Right kidney (tissue), 1 donor: Measurements from ENCODE around the gene PAFAH1B1.
"Not testable (repeated sequence)": the region's sequence is repeated elsewhere in the genome, so short reads cannot be mapped to it uniquely, and the experiment has no call there.

Experiments
- DNase-seq: peaks from one replicate; pipeline ENCODE4 v3.0.0-alpha.2; 2016

The PAFAH1B1 gene

DNA sequence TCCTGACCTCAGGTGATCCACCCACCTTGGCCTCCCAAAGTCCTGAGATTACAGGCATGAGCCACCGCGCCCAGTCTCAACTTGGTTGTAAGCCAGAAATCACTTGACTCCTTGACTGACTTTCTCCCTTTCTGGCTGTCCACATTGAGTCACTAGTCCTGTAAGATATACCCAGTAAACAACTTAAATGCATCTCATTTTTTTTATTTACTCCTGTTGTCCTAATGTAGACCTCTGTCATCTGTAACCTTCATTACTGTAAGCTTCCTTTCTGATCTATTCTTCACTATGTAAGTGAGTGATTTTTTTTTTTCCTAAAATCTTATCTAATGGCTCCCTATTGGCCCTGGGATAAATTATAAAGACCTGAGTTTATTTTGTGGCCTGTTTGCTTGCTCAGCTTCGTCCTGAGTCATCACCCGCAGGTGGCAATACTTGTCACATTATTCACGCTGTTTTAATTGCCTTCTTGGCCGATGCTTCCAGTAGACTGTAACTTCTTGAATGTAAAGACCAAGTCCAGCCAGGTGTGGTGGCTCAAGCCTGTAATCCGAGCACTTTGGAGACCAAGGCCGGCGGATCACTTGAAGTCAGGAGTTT lies 41.0 kb downstream of the PAFAH1B1 start:
- DNase-seq: no peak

DNA sequence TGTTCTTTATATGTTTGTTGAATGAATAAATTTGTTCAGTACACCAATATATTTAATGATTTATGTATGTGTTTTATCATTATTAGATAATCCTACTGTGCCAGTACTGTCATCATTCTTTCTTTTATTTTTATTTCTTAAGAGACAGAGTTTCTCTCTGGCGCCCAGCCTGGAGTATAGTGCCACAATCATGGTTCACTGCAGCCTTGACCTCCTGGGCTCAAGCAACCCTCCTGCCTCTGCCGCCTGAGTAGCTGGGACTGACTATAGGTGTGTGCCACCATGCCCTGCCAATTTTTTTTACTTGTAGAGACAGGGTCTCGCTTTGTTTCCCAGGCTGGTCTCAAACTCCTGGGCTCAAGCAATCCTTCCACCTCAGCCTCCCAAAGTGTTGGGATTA lies 41.8 kb downstream of the PAFAH1B1 start:
- no peak for DNase-seq

DNA sequence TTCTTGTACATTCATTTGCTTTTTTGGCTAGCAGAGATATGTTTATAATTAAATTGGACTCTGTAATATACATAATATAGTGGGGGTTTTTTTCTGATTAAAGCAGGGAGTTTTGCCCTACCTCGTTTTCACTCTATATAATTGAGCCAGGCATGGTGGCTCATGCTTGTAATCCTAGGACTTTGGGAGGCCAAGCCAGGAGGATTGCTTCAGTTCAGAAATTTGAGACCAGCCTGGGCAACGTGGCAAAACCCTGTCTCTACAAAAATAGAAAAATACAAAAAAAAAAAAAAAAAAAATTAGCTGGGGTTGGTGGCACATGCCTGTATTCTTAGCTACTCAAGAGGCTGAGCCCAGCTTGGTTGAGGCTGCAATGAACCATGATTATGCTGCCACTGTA lies 42.2 kb downstream of the PAFAH1B1 start:
- no peak for DNase-seq

DNA sequence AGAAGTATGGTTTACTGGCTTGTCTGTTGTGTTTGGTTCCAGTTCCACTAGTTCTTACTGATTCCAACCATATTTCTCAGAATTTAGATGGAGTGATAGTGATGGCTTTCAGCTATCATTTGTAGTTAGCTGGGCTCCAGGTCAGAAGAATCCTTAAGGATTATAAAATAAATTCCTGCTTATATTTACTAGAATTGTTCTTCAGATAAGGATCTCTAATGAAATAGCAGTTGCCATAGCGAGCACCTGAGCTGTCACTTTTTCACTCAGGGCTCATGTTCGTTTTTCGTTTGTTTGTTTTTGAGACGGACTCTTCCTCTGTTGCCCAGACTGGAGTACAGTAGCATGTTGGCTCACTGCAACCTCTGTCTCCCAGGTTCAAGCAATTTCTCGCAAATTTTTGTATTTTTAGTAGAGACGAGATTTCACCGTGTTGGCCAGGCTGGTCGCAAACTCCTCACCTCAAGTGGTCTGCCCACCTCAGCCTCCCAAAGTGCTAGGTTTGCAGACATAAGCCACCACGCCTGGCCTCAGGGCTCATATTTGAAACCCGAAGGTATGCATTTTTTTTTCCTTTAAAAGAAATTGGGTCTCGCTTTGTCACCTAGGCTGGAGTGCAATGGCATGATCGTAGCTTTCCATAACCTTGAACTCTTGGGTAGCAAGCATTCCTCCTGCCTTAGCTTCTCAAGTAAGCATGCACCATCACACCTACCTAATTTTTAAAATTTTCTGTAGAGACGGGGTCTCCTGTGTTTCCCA lies 42.9 kb downstream of the PAFAH1B1 start:
- no peak for DNase-seq

DNA sequence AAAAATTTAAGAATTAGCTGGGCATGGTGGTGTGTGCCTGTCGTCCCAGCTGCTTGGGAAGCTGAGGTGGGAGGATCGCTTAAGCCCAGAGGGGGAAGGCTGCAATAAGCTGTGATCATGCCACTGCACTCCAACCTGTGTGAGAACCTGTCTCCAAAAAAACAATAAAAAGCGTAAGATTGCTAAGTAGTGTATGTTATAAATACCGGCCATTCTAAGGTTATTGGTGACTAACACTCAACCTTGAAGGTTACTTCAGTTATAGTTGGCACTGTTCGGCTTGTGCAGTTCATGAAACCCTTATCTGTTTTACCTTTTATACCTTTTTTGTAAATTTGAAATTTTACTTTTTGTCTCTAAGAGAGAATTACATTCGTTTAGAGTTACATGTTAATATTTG lies 44.0 kb downstream of the PAFAH1B1 start:
- no peak for DNase-seq

DNA sequence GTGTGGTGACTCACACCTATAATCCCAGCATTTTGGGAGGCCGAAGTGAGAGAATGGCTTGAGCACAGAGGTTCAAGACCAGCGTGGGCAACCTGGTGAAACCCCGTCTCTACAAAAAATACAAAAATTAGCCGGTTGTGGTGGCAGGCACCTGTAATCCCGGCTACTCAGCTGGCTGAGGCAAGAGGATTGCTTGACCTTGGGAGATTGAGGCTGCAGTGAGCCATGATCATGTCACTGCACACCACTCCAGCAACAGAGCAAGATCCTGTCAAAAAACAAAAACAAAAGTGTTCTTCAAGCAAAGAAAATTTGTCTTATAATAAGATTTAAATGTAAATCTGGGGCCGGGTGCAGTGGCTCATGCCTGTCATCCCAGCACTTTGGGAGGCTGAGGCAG lies 51.5 kb downstream of the PAFAH1B1 start:
- no peak for DNase-seq

DNA sequence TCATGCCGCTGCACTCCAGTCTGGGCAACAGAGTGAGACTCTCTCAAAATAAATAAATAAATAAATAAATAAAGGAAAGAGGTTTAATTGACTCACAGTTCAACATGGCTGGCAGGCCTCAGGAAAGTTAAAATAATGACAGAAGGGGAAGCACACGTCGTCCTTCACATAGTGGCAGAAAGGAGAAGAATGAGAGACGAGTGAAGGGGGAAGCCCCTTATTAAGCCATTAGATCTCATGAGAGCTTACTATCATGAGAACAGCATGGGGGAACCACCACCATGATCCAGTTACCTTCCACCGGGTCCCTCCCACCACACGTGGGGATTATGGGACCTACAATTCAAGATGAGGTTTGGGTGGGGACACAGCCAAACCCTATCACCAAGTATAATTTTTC lies 54.5 kb downstream of the PAFAH1B1 start:
- no peak for DNase-seq

DNA sequence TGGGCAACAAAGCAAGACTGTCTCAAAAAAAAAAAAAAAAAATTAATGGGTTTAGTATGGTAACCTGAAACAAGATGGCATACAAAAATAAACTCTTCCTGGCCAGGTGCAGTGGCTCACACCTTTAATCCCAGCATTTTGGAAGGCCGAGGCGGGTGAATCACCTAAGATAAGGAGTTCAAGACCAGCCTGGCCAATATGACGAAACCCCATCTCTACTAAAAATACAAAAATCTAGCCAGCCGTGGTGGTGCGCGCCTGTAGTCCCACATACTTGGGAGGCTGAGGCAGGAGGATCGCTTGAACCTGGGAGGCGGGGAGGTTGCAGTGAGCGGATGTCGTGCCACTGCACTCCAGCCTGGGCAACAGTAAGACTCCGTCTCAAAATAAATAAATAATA lies 55.7 kb downstream of the PAFAH1B1 start:
- DNase-seq: no peak

DNA sequence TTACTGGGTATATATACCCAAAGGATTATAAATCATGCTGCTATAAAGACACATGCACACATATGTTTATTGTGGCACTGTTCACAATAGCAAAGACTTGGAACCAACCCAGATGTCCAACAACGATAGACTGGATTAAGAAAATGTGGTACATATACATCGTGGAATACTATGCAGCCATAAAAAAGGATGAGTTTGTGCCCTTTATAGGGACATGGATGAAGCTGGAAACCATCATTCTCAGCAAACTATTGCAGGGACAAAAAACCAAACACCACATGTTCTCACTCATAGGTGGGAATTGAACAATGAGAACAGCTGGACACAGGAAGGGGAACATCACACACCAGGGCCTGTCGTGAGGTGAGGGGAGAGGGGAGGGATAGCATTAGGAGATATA lies 59.5 kb downstream of the PAFAH1B1 start:
- DNase-seq: not testable (repeated sequence)

DNA sequence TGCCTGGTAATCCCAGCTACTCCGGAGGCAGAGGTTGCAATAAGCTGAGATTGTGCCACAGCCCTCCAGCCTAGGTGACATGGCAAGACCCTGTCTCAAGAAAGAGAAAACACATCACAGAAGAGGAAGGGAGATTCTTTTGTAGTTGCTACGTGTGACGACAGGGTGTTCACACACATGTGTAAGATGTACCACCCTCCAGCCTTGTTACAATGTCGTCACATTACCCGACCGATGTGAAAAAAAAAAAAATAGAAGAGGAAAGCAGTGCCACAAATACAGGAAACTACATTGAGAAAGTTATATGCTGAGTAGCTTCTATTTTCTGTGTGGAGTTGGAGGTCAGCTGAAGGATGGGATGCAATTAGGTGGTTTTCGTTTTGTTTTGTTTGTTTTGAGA lies 62.1 kb downstream of the PAFAH1B1 start:
- no peak for DNase-seq

DNA sequence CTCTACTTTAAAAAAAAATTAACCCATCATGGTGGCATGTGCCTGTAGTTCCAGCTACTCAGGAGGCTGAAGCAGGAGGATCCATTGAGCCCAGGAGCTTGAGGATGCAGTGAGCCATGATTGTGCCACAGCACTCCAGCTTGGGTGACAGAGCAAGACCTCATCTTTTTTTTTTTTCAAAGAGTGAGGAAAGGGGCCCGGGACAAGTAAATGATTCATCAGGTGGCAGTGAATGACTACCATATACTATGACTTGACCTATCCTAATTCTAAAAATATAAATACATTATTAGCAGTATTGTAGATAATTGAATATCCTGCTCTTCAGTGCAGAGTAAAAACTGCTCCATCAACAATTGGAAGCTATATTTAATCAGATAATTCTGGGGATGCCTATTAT lies 62.8 kb downstream of the PAFAH1B1 start:
- no peak for DNase-seq

DNA sequence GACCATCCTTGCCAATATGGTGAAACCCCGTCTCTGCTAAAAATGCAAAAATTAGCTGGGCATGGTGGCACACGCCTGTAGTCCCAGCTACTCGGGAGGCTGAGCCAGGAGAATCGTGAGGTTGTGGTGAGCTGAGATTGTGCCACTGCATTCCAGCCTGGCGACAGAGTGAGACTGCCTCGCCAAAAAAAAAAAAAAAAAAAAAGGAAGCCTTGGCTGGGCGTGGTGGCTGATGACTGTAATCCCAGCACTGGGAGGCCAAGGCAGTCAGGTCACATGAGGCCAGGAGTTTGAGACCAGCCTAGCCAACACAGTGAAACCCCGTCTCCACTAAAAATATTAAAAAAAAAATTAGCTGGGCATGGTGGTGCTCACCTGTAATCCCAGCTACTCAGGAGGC lies 65.9 kb downstream of the PAFAH1B1 start:
- DNase-seq: not testable (repeated sequence)

DNA sequence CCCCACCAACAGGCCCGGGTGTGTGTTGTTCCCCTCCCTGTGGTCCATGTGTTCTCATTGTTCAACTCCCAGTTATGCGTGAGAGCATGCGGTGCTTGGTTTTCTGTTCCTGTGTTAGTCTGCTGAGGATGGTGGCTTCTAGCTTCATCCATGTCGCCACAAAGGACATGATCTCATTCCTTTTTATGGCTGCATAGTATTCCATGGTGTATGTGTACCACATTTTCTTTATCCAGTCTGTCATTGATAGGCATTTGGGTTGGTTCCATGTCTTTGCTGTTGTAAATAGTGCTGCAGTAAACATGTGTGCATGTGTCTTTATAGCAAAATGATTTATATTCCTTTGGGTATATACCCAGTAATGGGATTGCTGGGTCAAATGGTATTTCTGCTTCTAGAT lies 67.0 kb downstream of the PAFAH1B1 start:
- DNase-seq: not testable (repeated sequence)

DNA sequence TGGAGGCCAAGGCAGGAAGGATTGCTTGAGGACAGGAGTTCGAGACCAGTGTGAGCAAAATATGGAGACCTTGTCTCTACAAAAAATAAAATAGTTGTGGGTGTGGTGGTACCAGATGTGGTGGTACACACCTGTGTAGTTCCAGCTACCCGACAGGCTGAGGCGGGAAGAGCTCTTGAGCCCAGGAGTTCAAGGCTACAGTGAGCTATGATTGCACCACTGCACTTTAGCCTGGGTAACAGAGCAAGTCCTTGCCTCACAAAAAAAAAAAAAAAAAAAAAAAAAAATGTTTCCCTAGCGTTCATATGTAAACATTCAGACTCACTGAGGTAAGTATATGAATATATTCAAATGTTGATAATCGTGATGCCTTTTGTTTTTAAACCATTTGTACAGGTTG lies 78.6 kb downstream of the PAFAH1B1 start:
- DNase-seq: no peak

DNA sequence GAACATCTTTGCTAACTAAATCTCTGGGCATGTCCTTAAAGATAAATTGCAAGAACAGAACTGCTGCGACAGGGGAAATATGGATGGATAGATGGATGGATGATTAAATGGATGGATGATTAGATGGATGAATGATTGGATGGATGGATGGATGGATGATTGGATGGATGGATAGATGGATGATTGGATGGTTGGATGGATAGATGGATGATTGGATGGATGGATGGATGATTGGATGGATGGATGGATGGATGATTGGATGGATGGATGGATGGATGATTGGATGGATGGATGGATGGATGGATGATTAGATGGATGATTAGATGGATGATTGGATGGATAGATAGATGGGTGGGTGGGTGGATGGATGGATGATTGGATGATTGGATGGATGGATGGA lies 85.8 kb downstream of the PAFAH1B1 start:
- not testable (repeated sequence) for DNase-seq

DNA sequence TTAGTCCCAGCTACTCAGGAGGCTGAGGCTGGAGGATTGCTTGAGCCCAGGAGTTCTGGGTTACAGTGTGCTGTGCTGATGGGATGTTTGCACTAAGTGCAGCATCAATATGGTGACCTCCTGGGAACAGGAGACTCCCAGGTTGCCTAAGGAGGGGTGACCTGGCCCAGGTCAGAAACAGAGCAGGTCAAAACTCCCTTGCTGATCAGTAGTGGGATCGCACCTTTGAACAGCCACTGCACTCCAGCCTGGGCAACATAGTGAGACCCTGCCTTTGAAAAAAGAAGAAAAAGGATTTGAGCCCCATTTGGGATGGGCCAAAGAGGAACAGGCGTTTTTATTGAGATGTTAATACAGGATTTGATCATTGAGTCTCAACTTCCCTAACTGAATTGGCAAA lies 87.5 kb downstream of the PAFAH1B1 start:
- no peak for DNase-seq

DNA sequence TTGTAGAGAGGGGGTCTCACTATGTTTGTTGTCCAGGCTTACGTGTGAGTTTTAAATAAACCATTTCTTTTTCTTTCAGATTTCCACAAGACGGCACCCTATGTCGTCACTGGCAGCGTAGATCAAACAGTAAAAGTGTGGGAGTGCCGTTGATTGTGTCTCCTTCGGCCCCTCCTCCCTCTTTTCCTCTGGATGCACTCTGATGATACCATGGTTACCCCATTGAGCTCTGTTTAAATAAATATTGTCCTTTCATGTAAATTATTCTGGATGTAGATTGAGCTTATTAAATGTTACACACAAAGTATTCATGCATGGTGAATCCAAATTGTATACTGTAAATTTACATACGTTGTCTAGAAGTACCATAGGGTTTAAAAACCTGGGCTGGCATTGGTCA lies 88.2 kb downstream of the PAFAH1B1 start:
- no peak for DNase-seq

DNA sequence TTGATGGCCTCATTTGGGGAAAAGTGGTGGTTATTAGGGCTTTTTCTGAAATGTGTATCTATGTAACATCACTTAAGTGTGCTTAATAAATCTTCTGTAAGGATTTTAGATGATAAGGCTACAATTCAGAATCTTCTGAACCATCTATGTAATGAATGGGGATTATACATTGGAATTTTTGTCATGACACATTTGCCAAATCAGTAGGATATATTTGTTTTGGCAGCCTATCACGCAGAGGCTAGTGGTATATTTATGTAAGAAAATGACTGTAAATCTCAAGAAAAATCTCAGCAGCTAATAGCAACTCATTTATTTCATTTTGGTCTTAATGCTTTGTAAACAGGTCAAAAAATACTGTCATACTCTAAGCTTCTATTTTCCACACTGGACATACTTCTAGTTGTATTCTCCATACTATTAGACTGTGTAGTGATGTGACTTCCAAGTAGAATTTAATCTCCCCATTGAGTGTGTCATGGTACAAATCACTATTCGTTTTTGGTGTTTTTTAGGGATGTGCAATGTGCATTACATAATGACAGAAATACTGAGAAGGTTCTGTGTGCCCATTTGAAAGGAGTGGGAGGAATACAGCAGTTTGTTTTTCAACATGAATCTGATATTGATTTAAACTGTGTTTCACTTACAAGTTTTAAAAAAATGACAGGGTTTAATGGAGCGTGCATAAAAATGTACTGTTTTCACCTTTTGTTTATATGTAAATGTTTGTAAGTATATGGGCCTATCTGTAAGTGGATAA lies 88.9 kb downstream of the PAFAH1B1 start:
- DNase-seq: no peak

DNA sequence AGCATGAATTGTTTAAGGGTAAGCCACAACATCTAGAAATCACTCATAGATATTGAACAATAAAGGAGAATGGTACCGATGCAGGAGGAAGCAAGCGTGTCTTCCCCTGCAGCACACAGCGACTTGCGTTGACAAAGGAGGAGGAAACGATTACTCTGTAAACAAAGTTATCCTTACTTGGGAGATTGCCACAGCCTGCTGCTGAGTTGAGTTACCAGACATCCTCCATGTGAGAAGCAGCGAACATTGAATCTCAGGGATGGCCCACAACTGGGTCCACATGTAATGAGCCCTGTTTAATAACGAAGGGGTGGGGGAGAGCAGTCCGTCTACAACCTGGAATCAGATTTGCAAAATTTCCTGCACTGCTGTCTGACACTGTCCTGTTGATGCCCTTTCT lies 90.5 kb downstream of the PAFAH1B1 start:
- DNase-seq: no peak

DNA sequence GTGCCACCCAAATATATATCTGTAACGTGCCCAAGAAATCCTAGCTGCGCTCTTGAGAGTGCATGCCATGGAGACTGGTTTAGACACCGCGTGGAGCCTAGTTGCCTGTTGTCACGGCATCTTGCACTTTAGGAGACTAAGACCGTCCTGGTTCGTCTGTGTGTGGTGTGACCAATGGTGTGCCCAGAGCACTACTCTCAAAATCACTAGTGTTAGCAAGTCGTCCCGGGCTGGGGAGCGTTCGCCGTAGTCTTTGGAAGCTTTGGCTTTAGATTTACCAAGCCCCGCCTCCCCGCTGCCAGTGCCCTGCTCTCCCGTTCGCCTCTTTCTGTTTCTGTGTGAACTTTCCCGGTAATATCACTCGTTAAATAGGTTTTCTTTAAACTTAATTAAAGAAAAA lies 91.1 kb downstream of the PAFAH1B1 start:
- no peak for DNase-seq

DNA sequence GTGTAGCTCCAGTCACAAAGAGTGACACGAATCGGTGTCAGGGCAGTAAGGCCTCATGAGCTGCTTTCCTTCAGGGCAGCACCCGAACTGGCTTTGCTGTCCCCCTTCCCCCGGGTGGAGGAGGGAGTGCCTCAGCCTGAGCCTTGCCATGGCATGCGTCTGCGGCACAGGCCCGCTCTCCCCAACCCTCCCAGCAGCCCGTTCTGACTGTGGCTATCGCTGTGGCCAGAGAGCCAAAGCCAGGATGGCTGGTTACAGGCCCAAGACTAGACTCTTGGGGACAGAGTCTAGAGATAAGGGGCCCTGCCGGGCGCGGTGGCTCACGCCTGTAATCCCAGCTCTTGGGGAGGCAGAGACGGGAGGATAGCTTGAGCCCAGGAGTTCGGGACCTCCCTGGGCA lies 92.2 kb downstream of the PAFAH1B1 start:
- no peak for DNase-seq

DNA sequence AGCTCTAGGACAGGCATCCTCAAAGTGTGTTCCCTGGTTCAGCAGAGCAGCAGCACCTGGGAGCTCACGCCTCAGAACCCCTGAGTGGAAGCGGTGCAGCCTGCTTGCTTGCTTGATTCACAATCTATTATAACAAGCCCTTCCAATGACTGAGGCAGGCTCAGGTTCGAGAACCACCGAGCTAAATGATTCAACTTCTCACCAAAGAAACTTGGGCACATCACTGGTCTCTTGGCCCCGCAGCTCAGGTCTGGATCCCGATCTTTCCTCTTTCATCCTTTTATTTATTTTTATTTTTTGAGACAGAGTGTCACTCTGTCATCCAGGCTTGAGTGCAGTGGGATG lies 93.6 kb downstream of the PAFAH1B1 start:
- DNase-seq: no peak
